HepG2 (cell line): ENCODE measurements around the gene IRS2. TPM values are rescaled to one million over a fixed set of nuclear protein-coding genes. Genes with fewer than 3 reads are reported as not detected.

Experiments
- ARNT2 ChIP-seq: sonication (generic); formaldehyde crosslinking; IDR thresholded peaks from 2 replicates; pipeline ENCODE4 v1.8.0; 2022; ENCODE audit warnings: mild to moderate bottlenecking, low read depth, missing genetic modification reagents, moderate library complexity
- BRCA1 ChIP-seq: sonication (generic); formaldehyde crosslinking; IDR thresholded peaks from 2 replicates; pipeline ENCODE4 v1.4.0; 2020; ENCODE audit warnings: missing genetic modification reagents
- FOXJ3 ChIP-seq: sonication (generic); formaldehyde crosslinking; IDR thresholded peaks from 2 replicates; pipeline ENCODE4 v1.4.0; 2020; ENCODE audit warnings: missing genetic modification reagents, mild to moderate bottlenecking, borderline replicate concordance
- NR2F1 ChIP-seq, 2 experiments: fragments of 450-650 bp in 1 of 2; formaldehyde crosslinking in 1 of 2; IDR thresholded peaks; 2 replicates each; pipeline versions ENCODE4 v1.5.0 to v1.6.1; 2016 to 2020; ENCODE audit warnings: mild to moderate bottlenecking in 1 of 2, missing compliant biosample characterization in 1 of 2, missing genetic modification reagents in 1 of 2, moderate library complexity in 1 of 2
- PAX8 ChIP-seq: sonication (generic); formaldehyde crosslinking; IDR thresholded peaks from 2 replicates; pipeline ENCODE4 v1.8.0; 2022; ENCODE audit warnings: mild to moderate bottlenecking, missing genetic modification reagents, borderline replicate concordance
- PHF21A ChIP-seq: sonication (generic); formaldehyde crosslinking; IDR thresholded peaks from 2 replicates; pipeline ENCODE4 v1.5.0; 2020; ENCODE audit warnings: mild to moderate bottlenecking, missing genetic modification reagents
- RXRA ChIP-seq: sonication (generic); formaldehyde crosslinking; IDR thresholded peaks from 2 replicates; pipeline ENCODE4 v1.5.1; 2020; ENCODE audit warnings: missing genetic modification reagents
- SIN3B ChIP-seq: fragments of 150-350 bp; IDR thresholded peaks from 2 replicates; pipeline ENCODE4 v1.6.1; 2014; ENCODE audit warnings: low read length
- TBX2 ChIP-seq: sonication (generic); formaldehyde crosslinking; IDR thresholded peaks from 2 replicates; pipeline ENCODE4 v1.5.0; 2020; ENCODE audit warnings: missing genetic modification reagents, mild to moderate bottlenecking, borderline replicate concordance
- ZFP62 ChIP-seq: sonication (generic); formaldehyde crosslinking; IDR thresholded peaks from 2 replicates; pipeline ENCODE4 v1.4.0; 2020; ENCODE audit warnings: missing genetic modification reagents
- ZNF230 ChIP-seq: sonication (generic); formaldehyde crosslinking; IDR thresholded peaks from 2 replicates; pipeline ENCODE4 v1.4.0; 2020; ENCODE audit warnings: mild to moderate bottlenecking, missing genetic modification reagents
- ZNF263 ChIP-seq: sonication (generic); formaldehyde crosslinking; IDR thresholded peaks from 2 replicates; pipeline ENCODE4 v1.4.0; 2020; ENCODE audit warnings: missing genetic modification reagents
- ZNF557 ChIP-seq: sonication (generic); formaldehyde crosslinking; IDR thresholded peaks from 2 replicates; pipeline ENCODE4 v1.4.0; 2020; ENCODE audit warnings: missing genetic modification reagents
- ZNF619 ChIP-seq: sonication (generic); formaldehyde crosslinking; IDR thresholded peaks from 2 replicates; pipeline ENCODE4 v1.4.0; 2020; ENCODE audit warnings: mild to moderate bottlenecking, missing genetic modification reagents
- ZNF776 ChIP-seq: sonication (generic); formaldehyde crosslinking; IDR thresholded peaks from 2 replicates; pipeline ENCODE4 v1.4.0; 2020; ENCODE audit warnings: mild to moderate bottlenecking, missing genetic modification reagents
- ZNF816 ChIP-seq: sonication (generic); formaldehyde crosslinking; IDR thresholded peaks from 2 replicates; pipeline ENCODE4 v1.8.0; 2022; ENCODE audit warnings: missing genetic modification reagents, mild to moderate bottlenecking, borderline replicate concordance
- polyA plus RNA-seq, 8 experiments: library from polyadenylated mRNA; depleted of rRNA in 3 of 8; stranded (reverse) in 7 of 8; unstranded in 1 of 8; fragments of >200 nt; fragmentation: Illumina TruSeq in 4 of 8; extraction: Trizol in 4 of 8; gene quantifications; 2 replicates each; pipeline versions ENCODE4 v1.2.1 to v1.2.3, GENCODE V29; 2011 to 2016; ENCODE audit warnings: low read depth in 4 of 8, missing spikeins in 1 of 8, mixed read lengths in 1 of 8; ENCODE audit not compliant: insufficient read depth in 1 of 8
- total RNA-seq, 5 experiments: library from RNA; depleted of rRNA; stranded (reverse); fragments of >200 nt; fragmentation: Illumina TruSeq; extraction: Trizol; gene quantifications; 2 replicates each; pipeline ENCODE4 v1.2.3, GENCODE V29; 2016; ENCODE audit warnings: low read depth in 1 of 5
- TF ChIP-seq, protein P1 (sequence below): sonication (generic); formaldehyde crosslinking; conservative IDR thresholded peaks from 2 replicates; pipeline ENCODE4 v1.4.0; 2020; ENCODE audit warnings: mild to moderate bottlenecking, missing genetic modification reagents, moderate library complexity
- TF ChIP-seq, protein P2 (sequence below): sonication (generic); formaldehyde crosslinking; IDR thresholded peaks from 2 replicates; pipeline ENCODE4 v1.4.0; 2020; ENCODE audit warnings: missing genetic modification reagents, mild to moderate bottlenecking, borderline replicate concordance
- TF ChIP-seq, protein P3 (sequence below): sonication (generic); formaldehyde crosslinking; conservative IDR thresholded peaks from 2 replicates; pipeline ENCODE4 v1.4.0; 2020; ENCODE audit warnings: missing genetic modification reagents
- TF ChIP-seq, protein P4 (sequence below): IDR thresholded peaks from 2 replicates; pipeline ENCODE4 v1.6.1; 2012; ENCODE audit warnings: low read depth, low read length, improper control_type of control experiment
- TF ChIP-seq, protein P5 (sequence below): sonication (generic); formaldehyde crosslinking; IDR thresholded peaks from 2 replicates; pipeline ENCODE4 v1.5.0; 2020; ENCODE audit warnings: missing genetic modification reagents

The IRS2 gene
- total and polyA plus RNA-seq, 2 of the 13 experiments (the other 11 are each of a cell fraction or from before 2014, with no cell fraction given): 0.02 to 0.04 TPM

DNA sequence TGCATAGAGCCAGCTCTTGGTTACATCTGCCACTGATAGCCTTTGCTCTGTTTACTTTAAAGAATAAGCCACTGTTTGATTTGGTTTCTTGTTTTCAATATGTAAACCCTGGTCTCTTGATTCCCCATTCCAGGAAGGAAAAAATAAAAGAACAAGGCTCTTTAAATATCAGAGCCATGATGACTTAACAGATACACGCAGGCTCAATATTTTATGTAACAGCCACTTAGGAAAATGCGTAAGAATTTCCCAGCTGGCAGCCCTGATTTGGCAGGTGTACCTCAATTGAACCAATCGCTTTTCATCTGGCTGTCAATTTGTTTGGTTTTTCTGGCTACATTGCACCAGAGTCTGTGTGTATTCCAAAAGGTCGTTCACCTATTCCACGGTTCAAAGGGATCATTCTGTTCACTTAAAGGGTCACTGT lies 65.6 kb downstream of the IRS2 start (continued):
- TF ChIP-seq, protein P1, sequence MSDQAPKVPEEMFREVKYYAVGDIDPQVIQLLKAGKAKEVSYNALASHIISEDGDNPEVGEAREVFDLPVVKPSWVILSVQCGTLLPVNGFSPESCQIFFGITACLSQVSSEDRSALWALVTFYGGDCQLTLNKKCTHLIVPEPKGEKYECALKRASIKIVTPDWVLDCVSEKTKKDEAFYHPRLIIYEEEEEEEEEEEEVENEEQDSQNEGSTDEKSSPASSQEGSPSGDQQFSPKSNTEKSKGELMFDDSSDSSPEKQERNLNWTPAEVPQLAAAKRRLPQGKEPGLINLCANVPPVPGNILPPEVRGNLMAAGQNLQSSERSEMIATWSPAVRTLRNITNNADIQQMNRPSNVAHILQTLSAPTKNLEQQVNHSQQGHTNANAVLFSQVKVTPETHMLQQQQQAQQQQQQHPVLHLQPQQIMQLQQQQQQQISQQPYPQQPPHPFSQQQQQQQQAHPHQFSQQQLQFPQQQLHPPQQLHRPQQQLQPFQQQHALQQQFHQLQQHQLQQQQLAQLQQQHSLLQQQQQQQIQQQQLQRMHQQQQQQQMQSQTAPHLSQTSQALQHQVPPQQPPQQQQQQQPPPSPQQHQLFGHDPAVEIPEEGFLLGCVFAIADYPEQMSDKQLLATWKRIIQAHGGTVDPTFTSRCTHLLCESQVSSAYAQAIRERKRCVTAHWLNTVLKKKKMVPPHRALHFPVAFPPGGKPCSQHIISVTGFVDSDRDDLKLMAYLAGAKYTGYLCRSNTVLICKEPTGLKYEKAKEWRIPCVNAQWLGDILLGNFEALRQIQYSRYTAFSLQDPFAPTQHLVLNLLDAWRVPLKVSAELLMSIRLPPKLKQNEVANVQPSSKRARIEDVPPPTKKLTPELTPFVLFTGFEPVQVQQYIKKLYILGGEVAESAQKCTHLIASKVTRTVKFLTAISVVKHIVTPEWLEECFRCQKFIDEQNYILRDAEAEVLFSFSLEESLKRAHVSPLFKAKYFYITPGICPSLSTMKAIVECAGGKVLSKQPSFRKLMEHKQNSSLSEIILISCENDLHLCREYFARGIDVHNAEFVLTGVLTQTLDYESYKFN: peak; percentile 44; the same call in 1 of the 2 replicates
- TF ChIP-seq, protein P2, sequence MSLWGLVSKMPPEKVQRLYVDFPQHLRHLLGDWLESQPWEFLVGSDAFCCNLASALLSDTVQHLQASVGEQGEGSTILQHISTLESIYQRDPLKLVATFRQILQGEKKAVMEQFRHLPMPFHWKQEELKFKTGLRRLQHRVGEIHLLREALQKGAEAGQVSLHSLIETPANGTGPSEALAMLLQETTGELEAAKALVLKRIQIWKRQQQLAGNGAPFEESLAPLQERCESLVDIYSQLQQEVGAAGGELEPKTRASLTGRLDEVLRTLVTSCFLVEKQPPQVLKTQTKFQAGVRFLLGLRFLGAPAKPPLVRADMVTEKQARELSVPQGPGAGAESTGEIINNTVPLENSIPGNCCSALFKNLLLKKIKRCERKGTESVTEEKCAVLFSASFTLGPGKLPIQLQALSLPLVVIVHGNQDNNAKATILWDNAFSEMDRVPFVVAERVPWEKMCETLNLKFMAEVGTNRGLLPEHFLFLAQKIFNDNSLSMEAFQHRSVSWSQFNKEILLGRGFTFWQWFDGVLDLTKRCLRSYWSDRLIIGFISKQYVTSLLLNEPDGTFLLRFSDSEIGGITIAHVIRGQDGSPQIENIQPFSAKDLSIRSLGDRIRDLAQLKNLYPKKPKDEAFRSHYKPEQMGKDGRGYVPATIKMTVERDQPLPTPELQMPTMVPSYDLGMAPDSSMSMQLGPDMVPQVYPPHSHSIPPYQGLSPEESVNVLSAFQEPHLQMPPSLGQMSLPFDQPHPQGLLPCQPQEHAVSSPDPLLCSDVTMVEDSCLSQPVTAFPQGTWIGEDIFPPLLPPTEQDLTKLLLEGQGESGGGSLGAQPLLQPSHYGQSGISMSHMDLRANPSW: no peak
- TF ChIP-seq, protein P3, sequence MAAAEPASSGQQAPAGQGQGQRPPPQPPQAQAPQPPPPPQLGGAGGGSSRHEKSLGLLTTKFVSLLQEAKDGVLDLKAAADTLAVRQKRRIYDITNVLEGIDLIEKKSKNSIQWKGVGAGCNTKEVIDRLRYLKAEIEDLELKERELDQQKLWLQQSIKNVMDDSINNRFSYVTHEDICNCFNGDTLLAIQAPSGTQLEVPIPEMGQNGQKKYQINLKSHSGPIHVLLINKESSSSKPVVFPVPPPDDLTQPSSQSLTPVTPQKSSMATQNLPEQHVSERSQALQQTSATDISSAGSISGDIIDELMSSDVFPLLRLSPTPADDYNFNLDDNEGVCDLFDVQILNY: no peak
- TF ChIP-seq ZFP62 (CRISPR knock-in tag) (no peak), PHF21A (CRISPR knock-in tag) (peak; percentile 34; the same call in 1 of the 2 replicates), BRCA1 (CRISPR knock-in tag) (no peak), NR2F1 (CRISPR knock-in tag; IDR thresholded peaks at IDR 0.05) (peak; percentile 41 to 56; a peak in 2 of 4 replicates), TBX2 (CRISPR knock-in tag) (no peak), ZNF816 (CRISPR knock-in tag) (0 out of 2 replicates have a peak, but pooled peaks have one; percentile 45), ZNF557 (CRISPR knock-in tag) (no peak), ZNF776 (no peak), ARNT2 (CRISPR knock-in tag) (no peak), ZNF263 (CRISPR knock-in tag) (no peak), FOXJ3 (CRISPR knock-in tag) (no peak; the same call in 1 of the 2 replicates), PAX8 (CRISPR knock-in tag) (no peak), SIN3B (no peak), RXRA (CRISPR knock-in tag) (peak; percentile 29; the same call in 1 of the 2 replicates), ZNF230 (no peak), ZNF619 (CRISPR knock-in tag) (no peak)
- TF ChIP-seq, protein P4, sequence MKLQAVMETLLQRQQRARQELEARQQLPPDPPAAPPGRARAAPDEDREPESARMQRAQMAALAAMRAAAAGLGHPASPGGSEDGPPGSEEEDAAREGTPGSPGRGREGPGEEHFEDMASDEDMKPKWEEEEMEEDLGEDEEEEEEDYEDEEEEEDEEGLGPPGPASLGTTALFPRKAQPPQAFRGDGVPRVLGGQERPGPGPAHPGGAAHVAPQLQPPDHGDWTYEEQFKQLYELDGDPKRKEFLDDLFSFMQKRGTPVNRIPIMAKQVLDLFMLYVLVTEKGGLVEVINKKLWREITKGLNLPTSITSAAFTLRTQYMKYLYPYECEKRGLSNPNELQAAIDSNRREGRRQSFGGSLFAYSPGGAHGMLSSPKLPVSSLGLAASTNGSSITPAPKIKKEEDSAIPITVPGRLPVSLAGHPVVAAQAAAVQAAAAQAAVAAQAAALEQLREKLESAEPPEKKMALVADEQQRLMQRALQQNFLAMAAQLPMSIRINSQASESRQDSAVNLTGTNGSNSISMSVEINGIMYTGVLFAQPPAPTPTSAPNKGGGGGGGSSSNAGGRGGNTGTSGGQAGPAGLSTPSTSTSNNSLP: peak; percentile 43; the same call in 1 of the 2 replicates
- TF ChIP-seq, protein P5, sequence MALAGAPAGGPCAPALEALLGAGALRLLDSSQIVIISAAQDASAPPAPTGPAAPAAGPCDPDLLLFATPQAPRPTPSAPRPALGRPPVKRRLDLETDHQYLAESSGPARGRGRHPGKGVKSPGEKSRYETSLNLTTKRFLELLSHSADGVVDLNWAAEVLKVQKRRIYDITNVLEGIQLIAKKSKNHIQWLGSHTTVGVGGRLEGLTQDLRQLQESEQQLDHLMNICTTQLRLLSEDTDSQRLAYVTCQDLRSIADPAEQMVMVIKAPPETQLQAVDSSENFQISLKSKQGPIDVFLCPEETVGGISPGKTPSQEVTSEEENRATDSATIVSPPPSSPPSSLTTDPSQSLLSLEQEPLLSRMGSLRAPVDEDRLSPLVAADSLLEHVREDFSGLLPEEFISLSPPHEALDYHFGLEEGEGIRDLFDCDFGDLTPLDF: no peak
